ENCODE results near the gene SP2.

Gene SP2

GRCh38 chr17:47913050-47913449, 17.0 kb downstream of the SP2 start:
- Histone ChIP-seq H3K36me3 (ENCODE audit: control insufficient read depth in 1 of 2, insufficient read depth in 2 of 2, low read length in 2 of 2) (peaks cover 13% of the 10 kb centered on the region in 2 experiments), H2AFZ (ENCODE audit: insufficient read depth, low read length, poor library complexity) (no peak overlapping the region), H4K91ac (ENCODE audit: low read depth, low read length) (no peak overlapping the region), H3K4ac (ENCODE audit: low read depth, low read length) (no peak overlapping the region), H2BK120ac (ENCODE audit: insufficient read depth, low read length, poor library complexity) (no peak overlapping the region), H3K4me3 (ENCODE audit: low read depth, low read length) (no peak overlapping the region), H3K27ac (ENCODE audit: low read depth, low read length) (no peak overlapping the region), H3K18ac (ENCODE audit: low read length) (no peak overlapping the region), H3K27me3 (ENCODE audit: insufficient read depth, low read length) (no peaks in the 10 kb centered on the region), H2AK5ac (ENCODE audit: low read length) (no peak overlapping the region), H3K9ac (ENCODE audit: low read length) (no peak overlapping the region), H2BK5ac (ENCODE audit: low read depth, low read length, poor library complexity) (no peak overlapping the region), H3K9me3 (ENCODE audit: insufficient read depth, low read depth, low read length) (no peaks in the 10 kb centered on the region), H3K79me2 (ENCODE audit: control insufficient read depth, insufficient read depth, low read length, poor library complexity) (no peaks in the 10 kb centered on the region), H3K14ac (ENCODE audit: low read length) (no peak overlapping the region), H4K8ac (ENCODE audit: low read depth, low read length) (no peak overlapping the region), H3K4me2 (ENCODE audit: low read length) (no peak overlapping the region), H4K12ac (ENCODE audit: low read depth, low read length) (no peak overlapping the region), H3K23ac (ENCODE audit: low read length) (no peak overlapping the region), H3K4me1 (ENCODE audit: control insufficient read depth in 1 of 2, insufficient read depth in 2 of 2, low read length in 2 of 2) (no peaks in the 10 kb centered on the region), H3K79me1 (ENCODE audit: low read length) (no peaks in the 10 kb centered on the region), H2BK12ac (ENCODE audit: low read length) (no peak overlapping the region)
- WGBS (ENCODE audit: extremely low coverage, insufficient coverage, insufficient read length), result no CpG with 5 or more reads among the region's 2 CpGs
- no peak for DNase-seq

- DNase-seq, result no peak
- H3K27me3 ChIP-seq (ENCODE audit: insufficient read depth, low read length), result no peaks in the 10 kb centered on the region
- H3K4me3 ChIP-seq (ENCODE audit: low read depth, low read length), result no peak overlapping the region
- no peak overlapping the region for H2AFZ ChIP-seq (ENCODE audit: insufficient read depth, low read length, poor library complexity)
- H2AK5ac ChIP-seq (ENCODE audit: low read length), result no peak overlapping the region
- no peak overlapping the region for H2BK12ac ChIP-seq (ENCODE audit: low read length)
- no peaks in the 10 kb centered on the region for H3K79me1 ChIP-seq (ENCODE audit: low read length)
- H4K12ac ChIP-seq (ENCODE audit: low read depth, low read length), result no peak overlapping the region
- H2BK120ac ChIP-seq (ENCODE audit: insufficient read depth, low read length, poor library complexity), result no peak overlapping the region
- no peaks in the 10 kb centered on the region for H3K9me3 ChIP-seq (ENCODE audit: insufficient read depth, low read depth, low read length)
- H3K18ac ChIP-seq (ENCODE audit: low read length), result no peak overlapping the region
- H3K4me2 ChIP-seq (ENCODE audit: low read length), result no peak overlapping the region
- no peak overlapping the region for H3K4ac ChIP-seq (ENCODE audit: low read depth, low read length)
- WGBS (ENCODE audit: extremely low coverage, insufficient coverage, insufficient read length), result no CpG with 5 or more reads among the region's 4 CpGs
- H3K14ac ChIP-seq (ENCODE audit: low read length), result no peak overlapping the region
- H3K4me1 ChIP-seq (ENCODE audit: control insufficient read depth in 1 of 2, insufficient read depth in 2 of 2, low read length in 2 of 2), result no peaks in the 10 kb centered on the region
- no peak overlapping the region for H2BK5ac ChIP-seq (ENCODE audit: low read depth, low read length, poor library complexity)
- H3K27ac ChIP-seq (ENCODE audit: low read depth, low read length), result no peak overlapping the region
- no peak overlapping the region for H4K8ac ChIP-seq (ENCODE audit: low read depth, low read length)
- H3K79me2 ChIP-seq (ENCODE audit: control insufficient read depth, insufficient read depth, low read length, poor library complexity), result no peaks in the 10 kb centered on the region
- no peak overlapping the region for H3K23ac ChIP-seq (ENCODE audit: low read length)
- H3K9ac ChIP-seq (ENCODE audit: low read length), result no peak overlapping the region
- peaks cover 13% of the 10 kb centered on the region in 2 experiments for H3K36me3 ChIP-seq (ENCODE audit: control insufficient read depth in 1 of 2, insufficient read depth in 2 of 2, low read length in 2 of 2)
- H4K91ac ChIP-seq (ENCODE audit: low read depth, low read length), result no peak overlapping the region
Measured at GRCh38 chr17:47914306-47914948, 18.4 kb downstream of the SP2 start.

GRCh38 chr17:47915776-47916398, 19.9 kb downstream of the SP2 start:
- H3K4me3 ChIP-seq (ENCODE audit: low read depth, low read length), result no peak overlapping the region
- no peak overlapping the region for H2AK5ac ChIP-seq (ENCODE audit: low read length)
- no peak overlapping the region for H2BK120ac ChIP-seq (ENCODE audit: insufficient read depth, low read length, poor library complexity)
- H3K27me3 ChIP-seq (ENCODE audit: insufficient read depth, low read length), result no peaks in the 10 kb centered on the region
- H3K79me1 ChIP-seq (ENCODE audit: low read length), result no peaks in the 10 kb centered on the region
- H2BK5ac ChIP-seq (ENCODE audit: low read depth, low read length, poor library complexity), result no peak overlapping the region
- no peak overlapping the region for H2AFZ ChIP-seq (ENCODE audit: insufficient read depth, low read length, poor library complexity)
- H3K18ac ChIP-seq (ENCODE audit: low read length), result no peak overlapping the region
- H3K14ac ChIP-seq (ENCODE audit: low read length), result no peak overlapping the region
- H3K4me1 ChIP-seq (ENCODE audit: control insufficient read depth in 1 of 2, insufficient read depth in 2 of 2, low read length in 2 of 2), result no peaks in the 10 kb centered on the region
- peaks cover 13% of the 10 kb centered on the region in 2 experiments for H3K36me3 ChIP-seq (ENCODE audit: control insufficient read depth in 1 of 2, insufficient read depth in 2 of 2, low read length in 2 of 2)
- no peak overlapping the region for H4K8ac ChIP-seq (ENCODE audit: low read depth, low read length)
- no peak for DNase-seq
- no peak overlapping the region for H4K91ac ChIP-seq (ENCODE audit: low read depth, low read length)
- no peak overlapping the region for H3K4me2 ChIP-seq (ENCODE audit: low read length)
- H3K4ac ChIP-seq (ENCODE audit: low read depth, low read length), result no peak overlapping the region
- H3K23ac ChIP-seq (ENCODE audit: low read length), result no peak overlapping the region
- H3K79me2 ChIP-seq (ENCODE audit: control insufficient read depth, insufficient read depth, low read length, poor library complexity), result no peaks in the 10 kb centered on the region
- H2BK12ac ChIP-seq (ENCODE audit: low read length), result no peak overlapping the region
- H4K12ac ChIP-seq (ENCODE audit: low read depth, low read length), result no peak overlapping the region
- H3K27ac ChIP-seq (ENCODE audit: low read depth, low read length), result no peak overlapping the region
- no peaks in the 10 kb centered on the region for H3K9me3 ChIP-seq (ENCODE audit: insufficient read depth, low read depth, low read length)
- WGBS (ENCODE audit: extremely low coverage, insufficient coverage, insufficient read length), result no CpG with 5 or more reads among the region's 12 CpGs
- H3K9ac ChIP-seq (ENCODE audit: low read length), result no peak overlapping the region

- no peak overlapping the region for H3K9ac ChIP-seq (ENCODE audit: low read length)
- no peak overlapping the region for H3K23ac ChIP-seq (ENCODE audit: low read length)
- H2BK120ac ChIP-seq (ENCODE audit: insufficient read depth, low read length, poor library complexity), result no peak overlapping the region
Measured at GRCh38 chr17:47916489-47917208, 20.6 kb downstream of the SP2 start.

More at GRCh38 chr17:47916489-47917208, 20.6 kb downstream of the SP2 start:
- Histone ChIP-seq H3K36me3 (ENCODE audit: control insufficient read depth in 1 of 2, insufficient read depth in 2 of 2, low read length in 2 of 2) (peaks cover 13% of the 10 kb centered on the region in 2 experiments), H3K27ac (ENCODE audit: low read depth, low read length) (no peak overlapping the region), H4K12ac (ENCODE audit: low read depth, low read length) (no peak overlapping the region), H3K18ac (ENCODE audit: low read length) (no peak overlapping the region), H3K4me1 (ENCODE audit: control insufficient read depth in 1 of 2, insufficient read depth in 2 of 2, low read length in 2 of 2) (no peaks in the 10 kb centered on the region), H3K79me2 (ENCODE audit: control insufficient read depth, insufficient read depth, low read length, poor library complexity) (no peaks in the 10 kb centered on the region), H3K79me1 (ENCODE audit: low read length) (no peaks in the 10 kb centered on the region), H3K4ac (ENCODE audit: low read depth, low read length) (no peak overlapping the region), H3K4me3 (ENCODE audit: low read depth, low read length) (no peak overlapping the region), H2BK5ac (ENCODE audit: low read depth, low read length, poor library complexity) (no peak overlapping the region), H4K91ac (ENCODE audit: low read depth, low read length) (no peak overlapping the region), H2AFZ (ENCODE audit: insufficient read depth, low read length, poor library complexity) (no peak overlapping the region), H3K27me3 (ENCODE audit: insufficient read depth, low read length) (no peaks in the 10 kb centered on the region), H4K8ac (ENCODE audit: low read depth, low read length) (no peak overlapping the region), H3K9me3 (ENCODE audit: insufficient read depth, low read depth, low read length) (no peaks in the 10 kb centered on the region), H3K14ac (ENCODE audit: low read length) (no peak overlapping the region), H2AK5ac (ENCODE audit: low read length) (no peak overlapping the region), H3K4me2 (ENCODE audit: low read length) (no peak overlapping the region), H2BK12ac (ENCODE audit: low read length) (no peak overlapping the region)
- no peak for DNase-seq
- WGBS (ENCODE audit: extremely low coverage, insufficient coverage, insufficient read length), result no CpG with 5 or more reads among the region's 19 CpGs

Data from trophoblast cell (in vitro differentiated cells and primary cell).